GM23338 (cell line): ENCODE results near the gene POLR3A. TPM values are rescaled to one million over a fixed set of nuclear protein-coding genes. Genes with fewer than 3 reads are reported as not detected.
A peak's percentile ranks its signal among the peaks of the same experiment; 100 is the strongest.

Source experiments
- ATAC-seq: fragments of 200-7000 bp; cut with Tn5 transposase; 3 replicates; pipeline ENCODE4 v1.9.1; 2020
- DNase-seq: peaks from one replicate; pipeline ENCODE4 v3.0.0-alpha.2; 2015; ENCODE audit warnings: low spot score
- H2AFZ ChIP-seq: fragments of 200-600 bp; sonication (generic); 2 replicates; pipeline ENCODE4 v1.8.0; 2016; ENCODE audit warnings: antibody characterized with exemption, mild to moderate bottlenecking, moderate library complexity
- H3F3A ChIP-seq: fragments of 200-600 bp; sonication (generic); replicated peaks from 2 replicates; pipeline ENCODE4 v1.8.0; 2017; ENCODE audit warnings: antibody characterized with exemption, mixed run types, low read depth
- H3K27ac ChIP-seq: fragments of 200-600 bp; sonication (generic); 2 replicates; pipeline ENCODE4 v1.6.1; 2016; ENCODE audit warnings: low read depth
- H3K27me3 ChIP-seq: fragments of 200-600 bp; sonication (generic); 2 replicates; pipeline ENCODE4 v1.8.0; 2016; ENCODE audit warnings: mild to moderate bottlenecking, mixed run types, moderate library complexity; ENCODE audit not compliant: insufficient read depth
- H3K36me3 ChIP-seq: fragments of 200-600 bp; sonication (generic); 2 replicates; pipeline ENCODE4 v1.8.0; 2016; ENCODE audit warnings: mild to moderate bottlenecking; ENCODE audit not compliant: insufficient read depth
- H3K4me1 ChIP-seq: fragments of 200-600 bp; sonication (generic); 2 replicates; pipeline ENCODE4 v1.8.0; 2016; ENCODE audit warnings: mild to moderate bottlenecking, moderate library complexity; ENCODE audit not compliant: insufficient read depth
- H3K4me2 ChIP-seq: fragments of 200-600 bp; sonication (generic); 2 replicates; pipeline ENCODE4 v1.7.1; 2017; ENCODE audit warnings: mixed run types
- H3K4me3 ChIP-seq: fragments of 200-600 bp; sonication (generic); 2 replicates; pipeline ENCODE4 v1.6.1; 2016; ENCODE audit warnings: mixed run types
- H3K79me2 ChIP-seq: fragments of 200-600 bp; sonication (generic); replicated peaks from 2 replicates; pipeline ENCODE4 v1.8.0; 2017; ENCODE audit warnings: mild to moderate bottlenecking; ENCODE audit not compliant: insufficient read depth
- H3K9me2 ChIP-seq: fragments of 200-600 bp; sonication (generic); 2 replicates; pipeline ENCODE4 v1.8.0; 2017; ENCODE audit not compliant: insufficient read depth
- H4K20me1 ChIP-seq: fragments of 200-600 bp; sonication (generic); replicated peaks from 2 replicates; pipeline ENCODE4 v1.8.0; 2017; ENCODE audit warnings: mild to moderate bottlenecking; ENCODE audit not compliant: insufficient read depth
- H3K27ac Mint-ChIP-seq: 2 replicates; pipeline ENCODE4 v1.8.0; 2020; ENCODE audit warnings: inconsistent platforms, mild to moderate bottlenecking, moderate library complexity, mixed read lengths
- H3K27me3 Mint-ChIP-seq: 3 replicates; pipeline ENCODE4 v1.8.0; 2022; ENCODE audit warnings: low read depth, mild to moderate bottlenecking, moderate library complexity, mixed read lengths, inconsistent platforms; ENCODE audit not compliant: insufficient read depth, poor library complexity
- H3K36me3 Mint-ChIP-seq: 3 replicates; pipeline ENCODE4 v1.8.0; 2021; ENCODE audit warnings: low read depth, mild to moderate bottlenecking, inconsistent platforms, moderate library complexity, mixed read lengths
- H3K4me1 Mint-ChIP-seq: 3 replicates; pipeline ENCODE4 v1.8.0; 2020; ENCODE audit warnings: mild to moderate bottlenecking, inconsistent platforms, mixed read lengths
- H3K4me3 Mint-ChIP-seq: 3 replicates; pipeline ENCODE4 v1.8.0; 2021; ENCODE audit warnings: moderate library complexity, mild to moderate bottlenecking, inconsistent platforms, mixed read lengths
- H3K9me3 Mint-ChIP-seq: 3 replicates; pipeline ENCODE4 v1.8.0; 2020; ENCODE audit warnings: moderate library complexity, mild to moderate bottlenecking, inconsistent platforms, mixed read lengths
- CREB1 ChIP-seq: fragments of 250-450 bp; sonication (Bioruptor Pico); IDR thresholded peaks from 2 replicates; pipeline ENCODE4 v1.5.0; 2020; ENCODE audit warnings: low read depth, mild to moderate bottlenecking, moderate library complexity
- EZH2 ChIP-seq: fragments of 200-600 bp; sonication (generic); IDR thresholded peaks from one replicate; pipeline ENCODE4 v1.8.0; 2017; ENCODE audit warnings: antibody characterized with exemption, mild to moderate bottlenecking, low read depth; ENCODE audit not compliant: unreplicated experiment
- JUNB ChIP-seq: IDR thresholded peaks from one replicate; pipeline ENCODE4 v1.6.1; 2016; ENCODE audit warnings: antibody characterized with exemption; ENCODE audit not compliant: unreplicated experiment
- NANOG ChIP-seq: IDR thresholded peaks from 2 replicates; pipeline ENCODE4 v1.6.1; 2016; ENCODE audit warnings: antibody characterized with exemption, borderline replicate concordance
- POLR2AphosphoS5 ChIP-seq: IDR thresholded peaks from 2 replicates; pipeline ENCODE4 v1.6.1; 2016; ENCODE audit warnings: antibody characterized with exemption, low read depth
- STAT1 ChIP-seq: IDR thresholded peaks from one replicate; pipeline ENCODE4 v1.6.1; 2016; ENCODE audit warnings: antibody characterized with exemption; ENCODE audit not compliant: unreplicated experiment
- ZNF114 ChIP-seq: fragments of 250-450 bp; sonication (Bioruptor Pico); IDR thresholded peaks from 2 replicates; pipeline ENCODE4 v1.5.0; 2020; ENCODE audit warnings: mild to moderate bottlenecking, moderate library complexity
- ZNF331 ChIP-seq: fragments of 250-450 bp; sonication (Bioruptor Pico); IDR thresholded peaks from 2 replicates; pipeline ENCODE4 v1.5.0; 2020; ENCODE audit warnings: low read depth, mild to moderate bottlenecking, moderate library complexity
- ZNF462 ChIP-seq: fragments of 250-450 bp; sonication (Bioruptor Pico); IDR thresholded peaks from 2 replicates; pipeline ENCODE4 v1.5.0; 2020; ENCODE audit warnings: mild to moderate bottlenecking, moderate library complexity
- polyA plus RNA-seq: library from polyadenylated mRNA; unstranded; fragments of >200 nt; fragmentation: Nextera tagmentation; extraction: Ambion mirVana; gene quantifications from 2 replicates; pipeline ENCODE4 v1.2.1, GENCODE V29; 2016
- total RNA-seq: library from RNA; depleted of rRNA; stranded (reverse); fragments of >200 nt; shearing (Covaris generic); gene quantifications from 2 replicates; pipeline ENCODE4 v1.2.3, GENCODE V29; 2014
- TF ChIP-seq, protein P1 (sequence below), 2 experiments: fragments of 200-600 bp in 1 of 2; sonication (generic) in 1 of 2; conservative IDR thresholded peaks; 2 replicates each; pipeline versions ENCODE4 v1.5.1 to v1.6.1; 2016 to 2017; ENCODE audit warnings: antibody characterized with exemption in 2 of 2, low read depth in 2 of 2, mild to moderate bottlenecking in 2 of 2, moderate library complexity in 1 of 2
- TF ChIP-seq, protein P2 (sequence below): IDR thresholded peaks from one replicate; pipeline ENCODE4 v1.6.1; 2018; ENCODE audit warnings: antibody characterized with exemption; ENCODE audit not compliant: unreplicated experiment

Gene POLR3A
- total and polyA plus RNA-seq, 2 experiments from 2014 or later, result 11.6 to 35.5 TPM

GRCh38 chr10:78045237-78045636 lies 15.9 kb upstream of the POLR3A start:
- Histone ChIP-seq H3K36me3 (peaks cover 17% of the 10 kb centered on the region), H3K27me3 (no peaks in the 10 kb centered on the region), H3F3A (peaks cover 43% of the 10 kb centered on the region), H3K4me2 (no peak overlapping the region), H3K27ac (peak overlapping the region; percentile 73; the same call in 1 of the 2 replicates), H3K4me1 (peaks cover 39% of the 10 kb centered on the region), H2AFZ (no peak overlapping the region), H3K79me2 (peaks cover 13% of the 10 kb centered on the region), H3K9me2 (no peaks in the 10 kb centered on the region), H4K20me1 (peaks cover 32% of the 10 kb centered on the region; the same call in 1 of the 2 replicates), H3K4me3 (no peak overlapping the region)
- DNase-seq (peak; percentile 50), ATAC-seq (no peak)
- Mint-ChIP-seq H3K4me1 (peaks cover 46% of the 10 kb centered on the region), H3K9me3 (peaks cover 2% of the 10 kb centered on the region; the same call in 1 of the 3 replicates), H3K36me3 (peaks cover 31% of the 10 kb centered on the region), H3K27me3 (peaks cover 25% of the 10 kb centered on the region), H3K4me3 (no peak overlapping the region), H3K27ac (no peak overlapping the region)
- TF ChIP-seq ZNF462 (CRISPR knock-in tag), result no peak

GRCh38 chr10:78044699-78045098 lies 15.4 kb upstream of the POLR3A start:
- Histone ChIP-seq H3K79me2 (peaks cover 15% of the 10 kb centered on the region), H3K27ac (peak overlapping the region; percentile 73), H3K4me1 (peaks cover 41% of the 10 kb centered on the region), H3K27me3 (no peaks in the 10 kb centered on the region), H3K36me3 (peaks cover 19% of the 10 kb centered on the region), H3K4me3 (no peak overlapping the region), H4K20me1 (peaks cover 32% of the 10 kb centered on the region; the same call in 1 of the 2 replicates), H3F3A (peaks cover 43% of the 10 kb centered on the region), H3K9me2 (no peaks in the 10 kb centered on the region), H2AFZ (no peak overlapping the region), H3K4me2 (no peak overlapping the region)
- H3K27ac Mint-ChIP-seq, result no peak overlapping the region
- ATAC-seq (no peak), DNase-seq (no peak)
- peaks cover 37% of the 10 kb centered on the region for H3K36me3 Mint-ChIP-seq
- H3K4me3 Mint-ChIP-seq, result no peak overlapping the region
- H3K27me3 Mint-ChIP-seq, result peaks cover 25% of the 10 kb centered on the region
- H3K9me3 Mint-ChIP-seq, result peaks cover 2% of the 10 kb centered on the region; the same call in 1 of the 3 replicates
- peaks cover 48% of the 10 kb centered on the region for H3K4me1 Mint-ChIP-seq
- TF ChIP-seq ZNF331, result no peak
- TF ChIP-seq JUNB, result no peak
- TF ChIP-seq, protein P1, sequence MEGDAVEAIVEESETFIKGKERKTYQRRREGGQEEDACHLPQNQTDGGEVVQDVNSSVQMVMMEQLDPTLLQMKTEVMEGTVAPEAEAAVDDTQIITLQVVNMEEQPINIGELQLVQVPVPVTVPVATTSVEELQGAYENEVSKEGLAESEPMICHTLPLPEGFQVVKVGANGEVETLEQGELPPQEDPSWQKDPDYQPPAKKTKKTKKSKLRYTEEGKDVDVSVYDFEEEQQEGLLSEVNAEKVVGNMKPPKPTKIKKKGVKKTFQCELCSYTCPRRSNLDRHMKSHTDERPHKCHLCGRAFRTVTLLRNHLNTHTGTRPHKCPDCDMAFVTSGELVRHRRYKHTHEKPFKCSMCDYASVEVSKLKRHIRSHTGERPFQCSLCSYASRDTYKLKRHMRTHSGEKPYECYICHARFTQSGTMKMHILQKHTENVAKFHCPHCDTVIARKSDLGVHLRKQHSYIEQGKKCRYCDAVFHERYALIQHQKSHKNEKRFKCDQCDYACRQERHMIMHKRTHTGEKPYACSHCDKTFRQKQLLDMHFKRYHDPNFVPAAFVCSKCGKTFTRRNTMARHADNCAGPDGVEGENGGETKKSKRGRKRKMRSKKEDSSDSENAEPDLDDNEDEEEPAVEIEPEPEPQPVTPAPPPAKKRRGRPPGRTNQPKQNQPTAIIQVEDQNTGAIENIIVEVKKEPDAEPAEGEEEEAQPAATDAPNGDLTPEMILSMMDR (conservative IDR thresholded peaks at IDR 0.05; ENCODE audit: low read depth in 2 of 2), result no peak
- no peak for TF ChIP-seq POLR2AphosphoS5
- TF ChIP-seq EZH2, result no peak
- TF ChIP-seq, protein P2, sequence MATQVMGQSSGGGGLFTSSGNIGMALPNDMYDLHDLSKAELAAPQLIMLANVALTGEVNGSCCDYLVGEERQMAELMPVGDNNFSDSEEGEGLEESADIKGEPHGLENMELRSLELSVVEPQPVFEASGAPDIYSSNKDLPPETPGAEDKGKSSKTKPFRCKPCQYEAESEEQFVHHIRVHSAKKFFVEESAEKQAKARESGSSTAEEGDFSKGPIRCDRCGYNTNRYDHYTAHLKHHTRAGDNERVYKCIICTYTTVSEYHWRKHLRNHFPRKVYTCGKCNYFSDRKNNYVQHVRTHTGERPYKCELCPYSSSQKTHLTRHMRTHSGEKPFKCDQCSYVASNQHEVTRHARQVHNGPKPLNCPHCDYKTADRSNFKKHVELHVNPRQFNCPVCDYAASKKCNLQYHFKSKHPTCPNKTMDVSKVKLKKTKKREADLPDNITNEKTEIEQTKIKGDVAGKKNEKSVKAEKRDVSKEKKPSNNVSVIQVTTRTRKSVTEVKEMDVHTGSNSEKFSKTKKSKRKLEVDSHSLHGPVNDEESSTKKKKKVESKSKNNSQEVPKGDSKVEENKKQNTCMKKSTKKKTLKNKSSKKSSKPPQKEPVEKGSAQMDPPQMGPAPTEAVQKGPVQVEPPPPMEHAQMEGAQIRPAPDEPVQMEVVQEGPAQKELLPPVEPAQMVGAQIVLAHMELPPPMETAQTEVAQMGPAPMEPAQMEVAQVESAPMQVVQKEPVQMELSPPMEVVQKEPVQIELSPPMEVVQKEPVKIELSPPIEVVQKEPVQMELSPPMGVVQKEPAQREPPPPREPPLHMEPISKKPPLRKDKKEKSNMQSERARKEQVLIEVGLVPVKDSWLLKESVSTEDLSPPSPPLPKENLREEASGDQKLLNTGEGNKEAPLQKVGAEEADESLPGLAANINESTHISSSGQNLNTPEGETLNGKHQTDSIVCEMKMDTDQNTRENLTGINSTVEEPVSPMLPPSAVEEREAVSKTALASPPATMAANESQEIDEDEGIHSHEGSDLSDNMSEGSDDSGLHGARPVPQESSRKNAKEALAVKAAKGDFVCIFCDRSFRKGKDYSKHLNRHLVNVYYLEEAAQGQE, result no peak
- TF ChIP-seq ZNF114 (CRISPR knock-in tag), result no peak
- no peak for TF ChIP-seq CREB1
- TF ChIP-seq STAT1, result no peak
- TF ChIP-seq NANOG, result no peak
